Lower leg skin (tissue), 4 donors: Measurements from ENCODE around the gene IFT88. TPM values are rescaled to one million over a fixed set of nuclear protein-coding genes. Genes with fewer than 3 reads are reported as not detected.

ENCODE experiments used
- DNase-seq, 2 donors: peaks; one replicate each; pipeline ENCODE4 v3.0.0-alpha.2; 2019; ENCODE audit warnings: low spot score in 2 of 2
- H3K4me3 ChIP-seq: fragments of 200-600 bp; sonication (generic); 2 replicates; pipeline ENCODE4 v1.5.1; 2017; ENCODE audit warnings: mild to moderate bottlenecking, low read depth; ENCODE audit not compliant: poor library complexity, severe bottlenecking
- POLR2A ChIP-seq, 2 donors: fragments of 450-650 bp; IDR thresholded peaks; one replicate each; pipeline ENCODE4 v1.6.1; 2016 to 2017; ENCODE audit warnings: antibody characterized with exemption in 2 of 2, mild to moderate bottlenecking in 1 of 2, moderate library complexity in 1 of 2
- WGBS, 2 donors: methylation state at CpG; one replicate each; pipeline ENCODE4 v1.1.5; 2018; 5-methylcytosine and 5-hydroxymethylcytosine counted together
- intact Hi-C: fragments of 100-400 bp; cut with DNase I; formaldehyde crosslinking; loops from one replicate; pipeline ENCODE4 v1.15.0; 2023; ENCODE audit warnings: low total_unique reads
- total RNA-seq, 4 donors: library from RNA; depleted of rRNA; stranded (reverse); fragments of >200 nt; gene quantifications; one replicate each; pipeline ENCODE4 v1.1.0, GENCODE V29; 2016
- TF ChIP-seq, protein P1 (sequence below), 3 donors: fragments of 450-650 bp; IDR thresholded peaks; one replicate each; pipeline ENCODE4 v1.5.1; 2016; ENCODE audit warnings: antibody characterized with exemption in 3 of 3, mild to moderate bottlenecking in 3 of 3, moderate library complexity in 2 of 3

Gene IFT88
- total RNA-seq, 4 donors from 2014 or later: 3.5 to 8.0 (median 6.9) TPM

DNA sequence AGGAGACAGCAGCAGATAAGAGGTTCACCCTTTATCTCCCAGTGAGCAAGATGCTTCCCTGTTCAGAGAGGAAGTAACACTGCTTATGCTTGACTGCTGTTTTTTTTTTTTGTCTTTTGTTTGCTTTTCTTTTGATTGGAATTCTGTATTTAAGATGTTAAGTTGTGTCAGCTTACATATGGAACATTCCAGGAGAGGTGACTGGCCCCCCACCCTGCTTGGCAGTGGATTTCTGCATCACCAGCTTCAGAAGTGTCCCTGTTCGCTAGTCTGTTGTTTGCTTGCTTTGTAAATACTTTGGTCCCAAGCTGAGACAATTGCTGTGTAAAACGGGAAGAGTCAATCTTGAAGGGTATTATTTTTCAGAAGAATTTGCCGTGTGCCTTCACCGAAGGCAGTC lies 43.0 kb downstream of the IFT88 start:
- 88 to 89% methylated on average over 4 of the region's 4 CpGs for WGBS, 2 donors
- TF ChIP-seq POLR2A (IDR thresholded peaks at IDR 0.05): no peak
- TF ChIP-seq, protein P1, sequence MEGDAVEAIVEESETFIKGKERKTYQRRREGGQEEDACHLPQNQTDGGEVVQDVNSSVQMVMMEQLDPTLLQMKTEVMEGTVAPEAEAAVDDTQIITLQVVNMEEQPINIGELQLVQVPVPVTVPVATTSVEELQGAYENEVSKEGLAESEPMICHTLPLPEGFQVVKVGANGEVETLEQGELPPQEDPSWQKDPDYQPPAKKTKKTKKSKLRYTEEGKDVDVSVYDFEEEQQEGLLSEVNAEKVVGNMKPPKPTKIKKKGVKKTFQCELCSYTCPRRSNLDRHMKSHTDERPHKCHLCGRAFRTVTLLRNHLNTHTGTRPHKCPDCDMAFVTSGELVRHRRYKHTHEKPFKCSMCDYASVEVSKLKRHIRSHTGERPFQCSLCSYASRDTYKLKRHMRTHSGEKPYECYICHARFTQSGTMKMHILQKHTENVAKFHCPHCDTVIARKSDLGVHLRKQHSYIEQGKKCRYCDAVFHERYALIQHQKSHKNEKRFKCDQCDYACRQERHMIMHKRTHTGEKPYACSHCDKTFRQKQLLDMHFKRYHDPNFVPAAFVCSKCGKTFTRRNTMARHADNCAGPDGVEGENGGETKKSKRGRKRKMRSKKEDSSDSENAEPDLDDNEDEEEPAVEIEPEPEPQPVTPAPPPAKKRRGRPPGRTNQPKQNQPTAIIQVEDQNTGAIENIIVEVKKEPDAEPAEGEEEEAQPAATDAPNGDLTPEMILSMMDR (IDR thresholded peaks at IDR 0.05): no peak

GRCh38 chr13:20616059-20616797 lies 49.3 kb downstream of the IFT88 start:
- H3K4me3 ChIP-seq: no peak overlapping the region
- no peak for DNase-seq
- no peak for TF ChIP-seq POLR2A (IDR thresholded peaks at IDR 0.05)
- TF ChIP-seq, protein P1 (IDR thresholded peaks at IDR 0.05): no peak
- intact Hi-C loops: no loop called here
- 92 to 97% methylated on average over 3 of the region's 3 CpGs for WGBS, 2 donors

More for the DNA sequence above, 43.0 kb downstream of the IFT88 start:
- no peak for DNase-seq
- H3K4me3 ChIP-seq: no peak overlapping the region
- intact Hi-C loops: no loop called here

DNA sequence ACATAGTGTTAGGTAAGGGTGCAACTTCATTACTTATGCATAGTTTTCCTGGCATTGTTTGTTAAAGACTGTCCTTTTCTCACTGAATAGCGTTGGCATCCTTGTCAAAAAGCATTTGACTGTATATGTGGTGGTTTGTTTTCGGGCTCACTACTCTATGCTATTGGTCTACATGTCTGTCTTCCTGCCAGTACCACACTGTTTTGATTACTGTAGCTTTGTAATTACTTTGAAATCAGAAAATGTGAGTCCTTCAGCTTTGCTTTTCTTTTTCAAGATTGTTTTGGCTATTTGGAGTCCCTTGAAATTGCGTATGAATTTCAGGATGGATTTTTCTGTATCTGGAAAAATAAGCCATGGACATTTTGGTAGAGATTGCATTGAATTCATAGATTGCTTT lies 56.0 kb downstream of the IFT88 start:
- 95 to 96% methylated on average over 3 of the region's 3 CpGs for WGBS, 2 donors
- intact Hi-C loops: no loop called here

GRCh38 chr13:20624213-20624612 lies 57.3 kb downstream of the IFT88 start:
- no peak for DNase-seq
- intact Hi-C loops: no loop called here
- WGBS, 2 donors: 97 to 100% methylated on average over 4 of the region's 4 CpGs
- no peak for TF ChIP-seq POLR2A (IDR thresholded peaks at IDR 0.05)
- TF ChIP-seq, protein P1 (IDR thresholded peaks at IDR 0.05): no peak
- no peak overlapping the region for H3K4me3 ChIP-seq

More for the DNA sequence above, 56.0 kb downstream of the IFT88 start:
- TF ChIP-seq, protein P1 (IDR thresholded peaks at IDR 0.05): no peak
- TF ChIP-seq POLR2A (IDR thresholded peaks at IDR 0.05): no peak
- no peak overlapping the region for H3K4me3 ChIP-seq
- no peak for DNase-seq

- TF ChIP-seq, protein P1 (IDR thresholded peaks at IDR 0.05): no peak
- no peak for TF ChIP-seq POLR2A (IDR thresholded peaks at IDR 0.05)
- intact Hi-C loops: no loop called here
- no peak overlapping the region for H3K4me3 ChIP-seq
- 98 to 99% methylated on average over 3 of the region's 3 CpGs for WGBS, 2 donors
- DNase-seq: no peak
These were observed 66.8 kb downstream of the IFT88 start for GRCh38 chr13:20633802-20634201.

DNA sequence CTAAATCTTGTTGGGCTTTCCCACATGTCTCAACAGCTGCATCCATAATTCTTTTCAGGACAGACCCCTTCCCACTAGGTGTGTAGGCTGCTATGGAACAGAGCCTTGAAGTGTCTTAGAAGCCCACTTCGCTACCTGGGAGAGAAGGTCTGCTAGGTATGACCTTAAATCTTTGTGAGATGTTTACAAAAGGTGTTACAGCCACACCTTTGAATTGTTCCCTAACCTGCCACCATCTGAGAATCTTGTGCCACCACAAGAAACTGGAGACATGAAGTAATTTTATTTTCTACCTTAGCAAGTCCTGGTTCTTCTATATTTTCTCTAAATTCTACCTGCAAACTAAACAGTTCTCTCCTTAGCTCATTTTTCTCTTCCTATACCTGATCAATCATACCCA lies 69.1 kb downstream of the IFT88 start:
- no peak overlapping the region for H3K4me3 ChIP-seq
- DNase-seq: no peak
- intact Hi-C loops: no loop called here
- TF ChIP-seq, protein P1 (IDR thresholded peaks at IDR 0.05): no peak
- no peak for TF ChIP-seq POLR2A (IDR thresholded peaks at IDR 0.05)
- WGBS, 2 donors: 87 to 96% methylated on average over 1 of the region's 1 CpG
